Ramos (cell line): Measurements from ENCODE around the gene TMCC2.

ENCODE experiments used
- in situ Hi-C: fragments of 300-500 bp; cut with MboI; formaldehyde crosslinking; loops from one replicate; pipeline ENCODE4 v1.14.3; 2022; ENCODE audit warnings: low sequenced_read_pairs; ENCODE audit not compliant: unreplicated experiment

The TMCC2 gene

GRCh38 chr1:205274041-205274691 is 46.4 kb downstream of the TMCC2 start:
- in situ Hi-C loops = no loop called here

GRCh38 chr1:205275133-205275532 is 47.4 kb downstream of the TMCC2 start:
- in situ Hi-C loops = loop anchor here (5.0 to 25.0 kb wide), 3 partner anchors 47 to 1988 kb away; partner anchors contain the start of genes MDM4 and NUAK2

- in situ Hi-C loops = loop anchor here (5.0 to 25.0 kb wide), 3 partner anchors 46 to 1989 kb away; partner anchors contain the start of genes MDM4 and NUAK2
These were observed 48.4 kb downstream of the TMCC2 start for GRCh38 chr1:205275916-205276688.

- in situ Hi-C loops = loop anchor here (5.0 to 25.0 kb wide), 3 partner anchors 46 to 1989 kb away; partner anchors contain the start of genes MDM4 and NUAK2
These were observed 48.9 kb downstream of the TMCC2 start for GRCh38 chr1:205276689-205277065.

- in situ Hi-C loops = loop anchor here (5.0 to 25.0 kb wide), 3 partner anchors 42 to 1993 kb away; partner anchors contain the start of genes MDM4 and NUAK2
These were observed 52.2 kb downstream of the TMCC2 start for GRCh38 chr1:205279986-205280385.

GRCh38 chr1:205280666-205281395 is 53.1 kb downstream of the TMCC2 start:
- in situ Hi-C loops = loop anchor here (25.0 kb wide), 2 partner anchors 769 to 1994 kb away; partner anchors contain the start of gene MDM4

GRCh38 chr1:205283270-205284147 is 55.8 kb downstream of the TMCC2 start:
- in situ Hi-C loops = loop anchor here (25.0 kb wide), 2 partner anchors 771 to 1996 kb away; partner anchors contain the start of gene MDM4

- in situ Hi-C loops = loop anchor here (25.0 kb wide), 2 partner anchors 772 to 1997 kb away; partner anchors contain the start of gene MDM4
These were observed 56.8 kb downstream of the TMCC2 start for GRCh38 chr1:205284420-205285144.

- in situ Hi-C loops = loop anchor here (25.0 kb wide), 2 partner anchors 773 to 1998 kb away; partner anchors contain the start of gene MDM4
These were observed 57.8 kb downstream of the TMCC2 start for GRCh38 chr1:205285381-205286101.

GRCh38 chr1:205286335-205286950 is 58.7 kb downstream of the TMCC2 start:
- in situ Hi-C loops = loop anchor here (25.0 kb wide), 2 partner anchors 774 to 1999 kb away; partner anchors contain the start of gene MDM4

GRCh38 chr1:205287076-205287475 is 59.3 kb downstream of the TMCC2 start:
- in situ Hi-C loops = loop anchor here (25.0 kb wide), 2 partner anchors 775 to 2000 kb away; partner anchors contain the start of gene MDM4

- in situ Hi-C loops = loop anchor here (25.0 kb wide), 2 partner anchors 776 to 2001 kb away; partner anchors contain the start of gene MDM4
These were observed 60.2 kb downstream of the TMCC2 start for GRCh38 chr1:205287767-205288559.

GRCh38 chr1:205291596-205291995 is 63.9 kb downstream of the TMCC2 start:
- in situ Hi-C loops = loop anchor here (10.0 to 25.0 kb wide), 3 partner anchors 763 to 2004 kb away; partner anchors contain the start of genes MDM4 and RHEX

- in situ Hi-C loops = loop anchor here (10.0 to 25.0 kb wide), 3 partner anchors 761 to 2006 kb away; partner anchors contain the start of genes MDM4 and RHEX
These were observed 65.8 kb downstream of the TMCC2 start for GRCh38 chr1:205293350-205294074.

GRCh38 chr1:205294175-205294917 is 66.6 kb downstream of the TMCC2 start:
- in situ Hi-C loops = loop anchor here (10.0 to 25.0 kb wide), 3 partner anchors 760 to 2007 kb away; partner anchors contain the start of genes MDM4 and RHEX
